Stimulated activated CD8-positive, alpha-beta memory T cell treated with anti-CD3 and anti-CD28 coated beads, Interleukin-12 subunit alpha, Interleukin-12 subunit beta, amount 100 ng/mL, for 24 hours (primary cell): ENCODE results near the gene PUM1.
"Not testable (repeated sequence)": the region's sequence is repeated elsewhere in the genome, so short reads cannot be mapped to it uniquely, and the experiment has no call there.

ENCODE experiments used
- DNase-seq: peaks from one replicate; pipeline ENCODE4 v3.0.0-alpha.2; 2020; ENCODE audit errors: extremely low read depth

PUM1 gene

DNA sequence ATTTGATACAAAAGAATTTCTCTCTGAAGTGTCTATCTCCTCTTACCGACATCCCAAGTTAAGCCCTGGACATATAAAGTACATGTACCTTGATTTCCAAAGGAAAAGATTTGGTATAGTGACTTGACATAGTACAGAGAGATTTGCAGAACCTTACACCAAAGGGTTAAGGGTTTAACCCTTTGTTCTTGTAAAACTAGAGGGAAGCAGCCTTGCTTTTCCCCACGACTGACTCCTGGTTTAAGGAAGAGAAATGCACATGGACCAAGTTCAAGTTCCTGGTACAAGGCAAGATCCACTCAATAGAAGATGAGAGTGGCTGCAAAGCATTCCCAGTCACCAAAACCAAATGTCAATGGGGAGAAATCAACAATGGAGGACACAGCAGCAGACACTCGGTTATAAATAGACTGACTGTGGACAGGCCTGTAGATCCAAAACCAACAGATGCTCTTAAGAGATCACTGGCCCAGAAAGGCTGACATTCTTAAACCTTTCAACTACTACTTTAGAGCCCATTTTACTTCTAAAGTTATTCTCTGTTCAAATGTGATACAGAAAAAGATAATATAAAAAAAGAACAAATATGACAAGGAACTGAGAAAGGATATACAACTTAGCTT lies 69.4 kb downstream of the PUM1 start:
- DNase-seq: no peak

DNA sequence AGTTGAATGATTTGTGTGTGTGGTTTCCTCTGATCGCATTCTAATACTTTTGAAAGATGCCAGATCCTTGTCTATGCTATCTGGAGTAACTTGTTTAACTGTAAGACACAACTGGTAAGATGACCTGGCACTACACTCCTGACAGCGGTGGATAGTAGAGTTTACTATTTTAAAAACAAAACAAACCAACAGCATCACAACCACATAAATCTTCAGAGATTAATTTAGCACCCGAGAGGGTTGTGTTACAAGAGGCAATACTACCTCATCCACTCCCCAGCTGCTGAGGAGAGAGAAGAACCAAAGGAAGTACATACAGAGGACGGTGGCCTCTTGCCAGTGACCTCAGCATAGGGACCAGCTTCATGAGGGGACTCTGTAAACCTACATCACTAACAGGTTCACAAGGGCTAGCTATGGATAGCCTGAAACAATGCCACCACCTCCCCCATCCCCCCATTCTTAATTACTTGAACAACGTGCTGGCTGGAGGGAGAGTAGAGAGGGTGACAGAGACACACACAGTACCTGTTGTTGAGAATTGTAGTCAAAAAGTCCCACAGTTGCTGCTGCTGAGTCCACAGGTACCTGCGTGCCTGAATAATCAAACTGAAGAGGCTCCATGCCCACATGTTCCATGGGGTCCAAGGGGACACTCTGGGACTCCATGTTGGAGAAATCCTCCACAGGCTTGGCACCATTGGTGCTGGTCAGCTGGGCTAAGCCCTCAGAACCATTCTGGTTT lies 73.5 kb downstream of the PUM1 start:
- no peak for DNase-seq

DNA sequence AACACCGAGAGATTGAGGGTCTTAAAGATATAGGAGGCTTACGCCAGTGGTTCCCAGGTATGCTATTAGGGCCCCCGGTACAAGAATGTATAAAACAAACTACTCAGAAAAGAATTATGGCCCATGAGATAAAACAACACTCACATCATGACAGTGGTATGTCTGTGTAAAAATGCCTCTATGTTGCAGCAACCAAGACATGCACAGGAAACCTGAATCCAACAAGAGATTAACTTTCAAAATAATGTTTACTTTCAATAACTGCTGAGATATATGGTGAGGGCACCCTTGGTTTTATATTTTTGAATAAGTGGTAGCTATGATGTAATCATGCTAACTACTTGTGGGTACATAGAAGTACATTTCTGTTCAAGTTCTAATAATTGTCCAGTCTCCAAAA lies 74.9 kb downstream of the PUM1 start:
- DNase-seq: no peak

DNA sequence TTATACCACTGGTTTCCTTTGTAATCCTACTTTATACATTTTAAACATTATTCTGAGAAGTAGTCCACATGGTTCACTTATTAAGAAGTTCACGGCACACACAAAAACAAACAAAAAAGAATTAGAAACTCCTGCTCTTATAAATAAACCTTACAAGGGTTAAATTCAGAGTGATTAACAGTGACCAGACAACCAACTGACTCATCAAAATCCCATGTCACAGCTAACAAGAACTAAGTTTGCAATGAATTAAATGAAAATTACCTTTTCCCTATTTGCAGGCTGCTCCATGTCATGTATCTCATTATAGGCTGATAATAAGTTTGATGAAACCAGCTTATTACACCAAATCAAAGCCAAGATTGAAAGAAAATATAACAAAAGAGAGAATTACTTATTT lies 77.5 kb downstream of the PUM1 start:
- DNase-seq: no peak

DNA sequence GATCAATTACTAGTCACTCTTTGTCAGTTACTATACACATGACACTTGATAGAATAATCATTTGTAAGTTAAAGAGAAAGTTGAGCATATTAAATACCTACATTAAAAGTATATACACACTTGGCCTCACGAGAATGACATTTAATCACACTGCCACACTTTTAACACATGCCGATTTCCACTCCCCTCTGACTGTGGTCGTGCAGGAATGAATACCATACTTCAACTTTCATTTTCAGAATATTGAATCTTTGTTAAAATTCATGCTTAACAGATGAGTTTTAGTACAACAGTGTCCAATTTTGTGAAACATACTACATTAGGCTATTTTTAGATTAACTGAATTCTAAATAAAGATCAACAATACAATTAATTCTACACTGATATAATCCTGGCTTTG lies 78.8 kb downstream of the PUM1 start:
- DNase-seq: no peak

DNA sequence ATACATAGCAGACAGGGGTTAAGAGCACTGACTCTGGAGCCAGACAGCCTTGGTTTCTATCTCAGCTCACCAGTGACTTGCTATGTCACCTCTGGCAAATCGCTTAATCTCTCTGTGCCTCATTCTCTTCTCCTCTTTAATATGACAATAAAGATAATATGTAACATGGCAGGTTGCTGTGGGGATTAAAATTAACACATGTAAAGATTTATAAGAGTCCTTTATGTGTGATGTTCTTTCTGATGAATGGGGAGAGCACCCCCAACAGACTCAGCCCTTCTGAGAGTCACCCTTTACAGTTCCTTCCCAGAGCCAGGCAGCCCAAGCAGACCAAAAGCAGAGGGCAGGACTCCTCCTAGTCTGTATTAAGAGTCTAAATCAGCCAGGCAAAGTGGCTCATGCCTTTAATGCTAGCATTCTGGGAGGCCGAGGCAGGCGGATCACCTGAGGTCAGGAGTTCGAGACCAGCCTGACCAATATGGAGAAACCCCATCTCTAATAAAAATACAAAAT lies 80.5 kb downstream of the PUM1 start:
- DNase-seq: no peak

DNA sequence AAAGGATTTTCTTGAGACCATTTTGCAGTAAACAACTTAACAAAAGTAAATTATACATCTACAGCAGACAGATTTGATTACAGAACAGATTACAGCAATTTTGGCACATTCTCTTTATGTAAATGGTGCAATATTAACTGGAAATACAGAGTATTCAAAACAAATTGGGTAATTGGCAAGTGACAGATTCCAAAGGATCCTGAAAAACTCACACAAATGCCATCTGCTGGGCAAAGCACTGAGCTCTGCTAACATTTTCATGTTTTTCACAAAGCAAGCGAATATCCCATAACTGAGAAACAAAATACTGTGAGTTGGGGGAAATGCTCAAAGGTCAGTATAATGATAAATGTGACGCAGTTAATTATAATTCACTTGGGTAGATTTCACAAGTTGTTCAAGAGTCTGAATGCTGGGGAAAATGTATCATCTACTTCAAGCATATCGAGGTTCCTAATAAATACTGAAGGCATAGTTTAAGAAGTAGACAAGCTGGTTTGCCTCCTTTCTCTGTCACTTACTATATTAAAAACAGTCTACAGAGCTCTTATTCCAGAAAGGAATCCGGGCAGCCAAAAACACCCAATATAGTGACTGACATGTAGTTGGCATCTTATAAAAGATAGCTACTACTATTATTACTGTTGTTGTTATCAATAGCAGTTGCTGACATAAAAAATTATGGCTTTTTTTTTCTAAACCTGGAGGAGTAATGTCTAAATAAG lies 81.2 kb downstream of the PUM1 start:
- no peak for DNase-seq

DNA sequence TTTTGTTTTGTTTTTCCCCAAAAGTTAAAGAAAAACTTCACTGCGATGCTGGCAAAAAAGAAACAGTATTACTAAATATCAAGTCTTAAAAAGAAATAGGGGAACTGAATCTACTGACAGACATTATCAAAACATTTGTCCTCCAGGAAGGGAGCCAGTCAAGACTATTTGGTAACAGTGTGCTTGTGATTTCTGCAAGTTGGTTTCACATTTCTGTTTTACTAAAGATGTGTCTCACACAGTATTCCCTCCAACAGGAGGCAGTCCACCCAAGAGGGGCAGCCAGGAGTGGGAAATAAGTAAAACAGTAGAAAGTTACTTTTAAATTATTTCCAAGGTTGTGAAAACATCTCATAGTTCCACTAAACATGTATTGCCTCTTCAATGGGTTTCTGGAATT lies 82.6 kb downstream of the PUM1 start:
- DNase-seq: no peak

DNA sequence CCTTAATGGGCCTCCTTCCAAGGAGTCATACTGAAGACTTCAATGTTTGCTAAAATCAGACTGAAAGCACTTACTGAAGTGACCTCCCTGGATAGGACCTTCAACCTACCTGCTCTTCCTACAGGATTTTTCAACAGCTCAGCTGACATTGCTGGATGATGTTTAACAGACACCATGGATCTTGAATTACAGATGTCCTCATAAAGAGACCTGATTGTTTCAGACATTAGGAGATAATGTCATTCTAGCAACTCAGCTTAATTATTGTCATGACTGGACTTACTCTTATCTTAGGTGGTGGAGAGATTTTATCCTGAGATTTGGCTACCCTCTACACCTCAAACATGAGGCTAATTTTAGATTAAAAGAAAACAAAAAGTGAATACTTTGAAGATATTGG lies 83.1 kb downstream of the PUM1 start:
- DNase-seq: no peak

DNA sequence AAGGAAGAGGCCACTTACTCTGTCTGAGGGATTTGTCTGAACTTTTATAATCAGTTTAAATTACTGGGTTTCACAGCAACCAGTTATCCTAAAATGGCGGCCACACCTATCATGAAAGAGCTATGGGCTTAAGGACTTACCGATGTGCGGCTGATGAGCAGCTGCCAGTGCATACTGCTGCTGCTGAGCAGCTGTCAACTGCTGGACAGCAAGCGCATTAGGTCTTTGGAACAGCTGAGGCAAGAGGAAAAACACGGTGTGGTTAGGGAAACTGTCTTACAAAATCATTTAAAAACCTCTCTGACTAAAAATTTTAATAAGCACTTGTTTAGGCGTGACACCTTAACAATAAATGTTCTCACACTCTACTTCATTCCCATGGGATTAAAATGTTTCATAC lies 84.3 kb downstream of the PUM1 start:
- no peak for DNase-seq

DNA sequence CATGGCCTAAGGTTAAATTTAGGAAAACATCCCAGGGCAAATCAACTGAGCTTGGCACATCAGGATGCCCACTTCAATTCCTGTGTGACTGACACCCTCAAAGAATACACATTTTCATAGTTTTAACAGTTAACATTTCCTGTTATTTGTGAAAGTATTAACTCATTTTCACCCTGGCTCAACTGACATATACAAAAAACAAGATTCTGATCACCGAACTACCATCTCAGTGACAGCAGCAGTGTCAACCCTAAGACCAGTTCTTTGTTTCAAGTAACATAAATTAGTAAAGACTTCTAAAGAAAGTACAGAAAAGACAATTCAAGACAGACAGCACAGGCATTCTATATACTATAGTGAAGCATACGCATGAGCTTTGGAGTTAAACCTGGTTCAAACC lies 88.0 kb downstream of the PUM1 start:
- no peak for DNase-seq

DNA sequence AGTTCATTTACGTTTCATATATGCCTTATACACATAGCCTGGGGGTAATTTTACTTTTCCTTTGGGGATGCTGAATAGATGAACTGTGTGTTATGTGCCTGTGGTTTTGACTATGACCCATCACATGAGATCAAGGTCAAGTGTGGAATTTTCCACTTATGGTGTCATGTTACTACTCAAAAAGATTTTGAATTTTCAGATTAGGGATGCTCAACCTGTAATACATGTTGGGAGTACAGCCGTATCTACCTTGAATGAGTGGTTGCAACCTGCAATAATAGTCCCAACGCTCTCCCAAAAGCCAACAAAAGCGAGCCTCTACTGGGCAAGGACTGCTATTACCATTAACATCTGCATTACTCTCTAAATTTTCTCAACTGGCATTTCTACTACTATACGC lies 88.4 kb downstream of the PUM1 start:
- no peak for DNase-seq

DNA sequence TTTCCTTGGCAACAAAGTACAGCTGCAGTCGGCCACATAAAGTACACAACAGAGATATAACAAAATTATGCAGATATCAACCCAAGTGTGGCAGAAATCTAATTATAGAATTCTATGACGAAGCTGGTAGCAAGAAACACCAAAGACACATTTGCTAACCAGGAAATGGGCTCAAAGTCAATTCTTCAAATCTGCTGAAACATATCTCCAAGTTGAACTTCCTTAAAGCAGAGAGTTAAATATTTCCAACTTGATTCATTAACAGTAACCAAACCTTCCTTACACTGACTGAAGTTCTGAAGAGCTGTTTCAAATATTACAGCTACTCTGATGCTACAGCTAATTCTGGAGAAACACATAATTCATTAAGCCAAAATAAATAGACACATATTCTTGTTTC lies 89.4 kb downstream of the PUM1 start:
- no peak for DNase-seq

DNA sequence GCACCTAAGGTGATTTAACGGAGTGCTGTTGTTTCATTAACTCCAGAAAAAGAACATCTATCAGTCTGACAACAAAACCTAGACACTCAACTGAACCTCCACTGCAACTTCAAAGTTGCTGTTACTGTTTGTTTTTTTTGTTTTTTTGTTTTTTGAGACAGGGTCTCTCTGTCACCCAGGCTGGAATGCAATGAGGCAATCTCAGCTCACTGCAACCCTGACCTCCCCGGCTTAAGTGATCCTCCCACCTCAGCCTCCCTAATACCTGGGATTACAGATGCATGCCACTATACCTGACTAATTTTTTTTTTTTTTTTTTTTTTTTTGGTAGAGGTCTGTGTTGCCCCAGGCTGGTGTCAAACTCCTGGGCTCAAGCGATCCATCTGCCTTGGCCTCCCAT lies 90.3 kb downstream of the PUM1 start:
- DNase-seq: no peak

DNA sequence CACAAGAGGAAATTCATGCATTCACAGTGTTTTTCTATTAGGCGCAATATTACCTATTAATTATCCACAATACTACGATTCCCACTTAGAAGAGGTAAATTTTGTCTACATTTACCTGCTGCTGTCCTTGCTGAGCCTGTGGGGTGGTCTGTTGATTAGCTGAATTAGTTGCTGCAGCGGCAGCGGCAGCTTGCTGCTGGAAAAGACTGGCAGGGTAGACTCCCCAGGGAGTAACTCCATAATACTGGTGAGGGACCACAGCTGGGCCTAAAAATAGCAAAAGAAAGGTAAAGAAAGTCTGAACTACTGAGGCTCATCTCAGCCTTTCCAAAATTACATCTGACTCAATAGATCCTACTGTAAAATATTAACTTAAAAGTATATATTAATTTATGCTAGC lies 91.0 kb downstream of the PUM1 start:
- DNase-seq: no peak

DNA sequence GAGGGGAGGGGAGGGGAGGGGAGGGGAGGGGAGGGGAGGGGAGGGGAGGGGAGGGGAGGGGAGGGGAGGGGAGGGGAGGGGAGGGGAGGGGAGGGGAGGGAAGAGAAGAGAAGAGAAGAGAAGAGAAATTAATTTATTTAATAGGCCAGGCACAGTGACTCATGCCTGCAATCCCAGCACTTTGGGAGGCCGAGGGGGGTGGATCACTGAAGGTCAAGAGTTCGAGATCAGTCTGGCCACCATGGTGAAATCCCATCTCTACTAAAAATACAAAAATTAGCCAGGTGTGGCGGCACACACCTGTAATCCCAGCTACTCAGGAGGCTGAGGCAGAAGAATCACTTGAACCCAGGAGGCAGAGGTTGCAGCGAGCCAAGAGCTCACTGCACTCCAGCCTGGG lies 93.2 kb downstream of the PUM1 start:
- not testable (repeated sequence) for DNase-seq

DNA sequence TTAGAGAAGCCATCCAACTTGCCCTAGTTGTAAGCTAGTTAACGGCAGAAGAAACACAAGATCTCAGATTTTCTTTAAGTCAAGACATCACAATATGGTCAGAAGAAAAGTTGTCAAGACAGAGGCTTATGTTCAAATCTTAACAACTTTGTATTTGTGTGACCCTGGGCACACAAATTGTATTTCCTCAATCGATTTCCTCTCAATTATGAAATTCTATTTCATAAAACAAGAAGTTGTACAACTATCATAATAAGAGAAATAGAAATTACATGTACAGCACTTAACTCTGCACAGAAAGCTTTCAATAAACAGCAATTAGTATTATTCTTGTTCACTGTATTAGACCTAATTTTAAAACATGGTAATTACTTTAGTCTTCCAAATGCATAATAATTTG lies 94.0 kb downstream of the PUM1 start:
- no peak for DNase-seq

DNA sequence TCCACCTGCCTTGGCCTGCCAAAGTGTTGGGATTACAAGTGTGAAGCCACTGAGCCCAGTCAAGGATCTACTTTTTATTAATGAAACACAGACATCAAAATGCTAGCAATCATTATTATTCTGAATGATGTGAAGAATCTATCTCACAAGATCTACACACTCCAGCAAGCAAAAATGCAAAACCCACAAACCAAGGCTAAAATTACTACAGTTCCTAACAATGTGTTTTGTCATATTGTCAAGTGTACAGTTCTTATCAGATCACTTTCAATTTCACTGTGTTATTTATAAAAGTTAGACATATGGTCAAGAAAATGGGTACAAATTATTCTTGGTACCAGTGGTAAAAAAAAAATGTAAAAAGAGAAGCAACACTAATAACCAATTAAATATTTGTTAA lies 95.6 kb downstream of the PUM1 start:
- DNase-seq: no peak

DNA sequence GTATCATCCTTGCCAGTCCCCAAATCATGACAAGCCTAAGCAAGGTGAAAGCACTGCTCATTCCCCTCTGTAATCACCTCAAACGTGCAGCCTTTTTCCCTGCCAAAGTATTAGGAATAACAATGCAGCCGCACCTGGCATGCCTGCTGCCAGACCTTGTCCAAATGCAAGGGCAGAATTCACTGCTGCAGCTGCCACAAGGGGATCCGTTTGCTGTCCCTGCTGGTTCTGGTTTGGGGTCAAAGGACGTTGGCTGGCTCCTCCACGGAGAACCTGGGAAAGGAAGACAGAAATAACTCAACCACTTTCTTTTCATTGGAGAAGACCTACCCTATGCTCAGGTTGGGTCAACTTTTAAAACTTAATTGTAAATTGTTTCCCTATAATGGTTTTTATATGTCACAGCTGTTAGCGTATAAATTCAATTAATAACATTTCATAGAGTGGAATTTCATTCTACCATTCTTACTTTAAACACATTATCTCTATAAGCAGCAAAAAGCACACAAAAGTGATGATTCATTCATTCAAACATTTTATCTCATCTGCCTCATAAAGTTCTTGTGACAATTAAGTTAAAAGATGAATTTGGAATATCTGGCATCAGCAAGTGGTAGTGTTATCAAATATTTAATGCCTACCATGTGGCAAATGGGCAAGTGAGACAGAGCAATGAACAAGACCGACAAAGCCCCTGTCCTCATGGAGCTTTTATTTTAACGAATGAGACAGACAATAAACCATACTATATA lies 97.1 kb downstream of the PUM1 start:
- DNase-seq: no peak

DNA sequence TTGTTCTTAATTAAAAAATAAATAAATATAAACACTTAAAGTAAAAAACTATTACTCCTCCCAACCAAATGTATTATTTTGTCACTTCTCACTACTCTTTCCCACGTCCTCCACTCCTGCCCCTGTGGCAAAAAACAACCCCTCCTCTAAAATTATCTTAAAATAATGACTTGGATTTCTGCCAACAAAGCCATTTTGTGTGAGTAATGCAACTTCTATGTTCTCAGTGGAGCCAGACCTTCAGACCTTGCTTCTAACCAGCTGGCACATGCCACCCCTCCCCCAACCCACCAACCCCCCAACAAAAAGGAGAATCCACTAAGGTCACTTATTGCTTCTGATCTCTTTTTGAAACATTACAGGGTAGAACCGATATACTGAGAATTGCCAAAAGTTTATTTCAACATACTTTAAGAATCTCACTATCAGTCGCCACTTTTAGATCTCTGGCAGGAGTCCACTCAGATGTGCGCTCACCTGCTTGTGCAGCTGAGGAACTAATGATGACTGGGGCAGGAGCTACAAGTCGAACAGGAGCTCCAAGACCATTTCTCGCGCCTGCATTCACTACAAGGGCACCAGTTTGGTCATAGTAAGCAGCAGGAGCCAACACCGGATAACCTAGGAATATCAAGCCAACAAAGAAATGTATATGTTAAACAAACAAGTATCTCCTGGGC lies 98.7 kb downstream of the PUM1 start:
- DNase-seq: no peak

DNA sequence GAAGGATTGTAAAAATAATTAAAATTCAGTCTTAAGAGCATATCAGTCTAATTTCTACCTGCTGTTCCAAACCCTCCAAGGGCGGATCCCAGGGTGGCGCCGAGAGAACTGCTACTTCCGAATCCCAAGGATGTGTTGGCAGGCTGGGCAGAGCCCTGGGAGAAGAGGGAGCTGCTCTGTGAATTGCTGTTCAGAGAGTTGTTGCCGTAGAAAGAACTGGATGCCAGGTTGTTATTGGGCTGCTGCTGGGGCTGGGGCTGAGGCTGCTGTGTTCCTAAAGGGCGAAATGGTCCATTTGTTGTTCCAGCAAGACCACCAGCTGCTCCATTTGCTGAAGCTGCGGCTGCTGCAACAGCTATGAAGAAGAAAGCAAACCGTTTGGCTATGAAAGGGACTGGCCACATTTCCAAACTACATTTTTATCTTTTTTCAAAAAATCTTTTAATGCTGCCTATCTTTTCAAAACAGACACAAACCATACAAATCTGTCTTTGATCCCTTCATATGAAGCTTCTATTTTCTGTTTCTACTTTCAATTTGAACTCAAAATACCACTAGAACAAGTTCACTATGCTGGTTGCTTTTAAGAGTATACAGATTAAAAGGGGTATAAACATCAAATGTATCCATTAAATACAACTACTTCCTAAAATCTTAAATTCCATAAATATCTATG lies 99.5 kb downstream of the PUM1 start:
- DNase-seq: no peak
